GM20000 (cell line): ENCODE results near the gene DYNLT4.

Source experiments
- DNase-seq: peaks from one replicate; pipeline ENCODE4 v3.0.0; 2012; ENCODE audit warnings: low spot score
- CTCF ChIP-seq: IDR thresholded peaks from 2 replicates; pipeline ENCODE4 v1.5.1; 2012; ENCODE audit warnings: mild to moderate bottlenecking, control low read depth; ENCODE audit errors: extremely low read depth, missing control alignments

DYNLT4 gene

GRCh38 chr1:44783697-44784093, 23.5 kb downstream of the DYNLT4 start:
- TF ChIP-seq CTCF: no peak

GRCh38 chr1:44780583-44781121, 26.5 kb downstream of the DYNLT4 start:
- TF ChIP-seq CTCF: no peak
- DNase-seq: no peak

More at GRCh38 chr1:44783697-44784093, 23.5 kb downstream of the DYNLT4 start:
- DNase-seq: no peak

- TF ChIP-seq CTCF: no peak
- no peak for DNase-seq
Observed at GRCh38 chr1:44778705-44779576, 28.2 kb downstream of the DYNLT4 start.

GRCh38 chr1:44777969-44778635, 29.0 kb downstream of the DYNLT4 start:
- no peak for DNase-seq
- TF ChIP-seq CTCF: no peak

- DNase-seq: no peak
- TF ChIP-seq CTCF: no peak
Observed at GRCh38 chr1:44777547-44777946, 29.6 kb downstream of the DYNLT4 start.

GRCh38 chr1:44776730-44777068, 30.5 kb downstream of the DYNLT4 start:
- no peak for TF ChIP-seq CTCF
- no peak for DNase-seq
